GM19467 (cell line): ENCODE data around the gene CASZ1.

Experiments
- ATAC-seq: cut with Tn5 transposase; IDR thresholded peaks from one replicate; pipeline ENCODE4 v1.9.1; 2021; ENCODE audit warnings: mild to moderate bottlenecking, moderate library complexity; ENCODE audit not compliant: unreplicated experiment

Gene CASZ1, protein sequence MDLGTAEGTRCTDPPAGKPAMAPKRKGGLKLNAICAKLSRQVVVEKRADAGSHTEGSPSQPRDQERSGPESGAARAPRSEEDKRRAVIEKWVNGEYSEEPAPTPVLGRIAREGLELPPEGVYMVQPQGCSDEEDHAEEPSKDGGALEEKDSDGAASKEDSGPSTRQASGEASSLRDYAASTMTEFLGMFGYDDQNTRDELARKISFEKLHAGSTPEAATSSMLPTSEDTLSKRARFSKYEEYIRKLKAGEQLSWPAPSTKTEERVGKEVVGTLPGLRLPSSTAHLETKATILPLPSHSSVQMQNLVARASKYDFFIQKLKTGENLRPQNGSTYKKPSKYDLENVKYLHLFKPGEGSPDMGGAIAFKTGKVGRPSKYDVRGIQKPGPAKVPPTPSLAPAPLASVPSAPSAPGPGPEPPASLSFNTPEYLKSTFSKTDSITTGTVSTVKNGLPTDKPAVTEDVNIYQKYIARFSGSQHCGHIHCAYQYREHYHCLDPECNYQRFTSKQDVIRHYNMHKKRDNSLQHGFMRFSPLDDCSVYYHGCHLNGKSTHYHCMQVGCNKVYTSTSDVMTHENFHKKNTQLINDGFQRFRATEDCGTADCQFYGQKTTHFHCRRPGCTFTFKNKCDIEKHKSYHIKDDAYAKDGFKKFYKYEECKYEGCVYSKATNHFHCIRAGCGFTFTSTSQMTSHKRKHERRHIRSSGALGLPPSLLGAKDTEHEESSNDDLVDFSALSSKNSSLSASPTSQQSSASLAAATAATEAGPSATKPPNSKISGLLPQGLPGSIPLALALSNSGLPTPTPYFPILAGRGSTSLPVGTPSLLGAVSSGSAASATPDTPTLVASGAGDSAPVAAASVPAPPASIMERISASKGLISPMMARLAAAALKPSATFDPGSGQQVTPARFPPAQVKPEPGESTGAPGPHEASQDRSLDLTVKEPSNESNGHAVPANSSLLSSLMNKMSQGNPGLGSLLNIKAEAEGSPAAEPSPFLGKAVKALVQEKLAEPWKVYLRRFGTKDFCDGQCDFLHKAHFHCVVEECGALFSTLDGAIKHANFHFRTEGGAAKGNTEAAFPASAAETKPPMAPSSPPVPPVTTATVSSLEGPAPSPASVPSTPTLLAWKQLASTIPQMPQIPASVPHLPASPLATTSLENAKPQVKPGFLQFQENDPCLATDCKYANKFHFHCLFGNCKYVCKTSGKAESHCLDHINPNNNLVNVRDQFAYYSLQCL (N-terminal part only)

DNA sequence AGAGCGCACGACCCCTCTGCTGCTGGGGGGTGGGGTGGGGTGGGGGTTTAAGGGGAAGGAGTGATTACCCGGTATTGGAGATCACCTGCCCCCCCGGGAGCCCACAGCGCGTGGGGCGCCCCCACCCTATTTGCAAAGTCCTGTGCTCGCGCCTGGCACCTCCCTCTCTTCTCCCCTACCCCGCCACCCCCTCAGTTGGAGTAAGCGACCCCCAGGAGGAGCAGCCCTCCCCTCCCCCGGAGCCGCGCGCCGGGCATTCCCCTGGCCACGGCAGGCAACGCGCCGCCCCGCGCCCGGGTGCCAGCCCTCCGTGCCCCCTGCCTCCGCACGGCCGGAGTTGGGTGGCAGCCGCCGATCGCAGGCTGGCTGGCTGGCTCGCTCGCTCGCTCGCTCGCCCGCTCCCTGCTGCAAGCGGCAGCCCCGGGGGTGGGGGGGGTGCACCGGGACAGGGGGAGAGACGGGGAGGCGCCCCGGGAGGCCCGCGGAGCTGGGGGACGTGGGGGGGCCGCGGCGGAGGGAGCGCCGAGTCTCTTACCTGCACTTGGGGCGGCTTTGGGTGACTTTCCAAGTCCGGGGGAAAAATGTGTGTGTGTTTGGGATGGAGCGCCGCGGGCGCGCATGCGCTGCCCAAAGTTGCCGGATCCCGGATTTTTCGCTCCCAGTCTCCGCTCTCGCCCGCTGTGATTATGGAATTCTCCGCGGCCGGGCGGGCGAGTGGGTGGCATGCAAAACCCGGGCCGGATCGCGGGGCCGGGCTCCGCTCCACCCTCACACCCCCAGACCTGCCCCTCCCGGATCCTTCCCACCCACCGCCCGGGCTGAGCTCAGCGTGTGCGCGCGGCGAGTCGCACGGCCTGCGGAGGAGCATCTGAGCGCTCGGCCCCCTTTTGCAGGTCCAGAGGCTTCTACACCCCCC is at the start of gene CASZ1:
Gene CASZ1 (minus strand): TSS at position 618 of the 916 bp plus-strand sequence. CDS start 102,757 bp downstream, outside the sequence.
- no peak for ATAC-seq

DNA sequence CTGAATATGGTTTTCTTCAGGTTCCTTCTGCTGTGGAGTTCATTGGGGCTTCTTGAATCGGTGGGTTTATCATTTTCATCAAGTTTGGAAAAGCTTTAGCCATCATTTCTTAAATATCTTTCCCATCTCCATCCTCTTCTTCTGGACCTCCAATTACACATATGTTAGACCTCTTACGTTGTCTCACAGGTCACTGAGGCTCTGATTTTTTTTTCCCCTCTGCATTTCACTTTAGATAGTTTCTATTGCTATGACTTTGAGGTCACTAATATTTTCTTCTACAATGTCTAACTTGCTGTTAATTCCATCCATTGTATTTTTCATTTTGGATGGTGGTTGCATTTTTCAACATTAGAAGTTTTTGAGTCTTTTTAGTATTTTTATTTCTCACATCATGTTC is 47.3 kb upstream of the CASZ1 start:
- ATAC-seq = no peak

DNA sequence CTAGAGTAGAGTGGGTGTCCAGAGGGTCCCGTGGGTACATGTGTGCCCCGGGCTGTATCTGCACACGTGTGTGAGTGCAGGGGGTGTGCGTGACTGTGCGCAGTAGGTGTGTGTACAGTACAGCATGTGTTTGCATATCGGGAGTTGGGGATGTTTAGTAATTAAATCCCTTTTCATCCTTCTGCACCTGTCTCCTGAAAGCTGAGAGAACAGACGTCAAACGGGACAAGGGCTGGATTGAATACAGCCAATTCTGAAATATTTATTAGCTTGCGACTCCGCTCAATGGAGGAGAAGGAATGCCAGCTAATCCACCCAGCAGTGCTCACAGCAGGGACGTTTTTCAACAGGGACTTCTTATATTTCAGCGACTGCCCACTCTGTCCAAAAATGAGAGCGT is 44.7 kb upstream of the CASZ1 start:
- no peak for ATAC-seq

DNA sequence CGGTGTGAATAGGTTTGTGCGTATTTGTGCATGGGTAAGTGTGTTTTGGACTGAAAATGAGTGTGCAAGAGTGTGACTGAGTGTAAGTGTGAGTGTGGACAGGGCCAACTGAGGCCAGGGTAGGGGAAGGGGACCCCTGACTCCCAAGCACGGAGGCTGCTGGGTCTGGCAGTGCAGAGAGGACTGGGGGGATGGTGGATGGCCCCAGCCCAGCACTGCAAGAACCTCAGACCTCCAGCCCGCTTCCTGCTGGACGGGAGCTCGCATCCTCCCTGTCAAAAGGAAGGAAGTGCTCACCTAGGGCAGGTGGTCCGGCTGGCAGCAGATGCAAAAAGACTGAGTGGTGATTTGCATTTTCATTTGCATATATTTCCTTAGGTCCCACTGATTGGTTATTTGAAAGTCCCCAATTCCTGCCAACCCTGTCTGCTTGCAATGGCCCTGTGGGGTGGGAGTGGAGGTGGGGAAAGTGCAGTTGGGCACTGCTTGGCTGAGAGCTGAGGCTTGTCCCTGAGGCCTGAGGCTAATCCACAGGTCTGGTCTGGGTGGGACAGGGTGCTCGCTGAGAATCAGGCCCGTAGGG is 42.8 kb upstream of the CASZ1 start:
- ATAC-seq = no peak

DNA sequence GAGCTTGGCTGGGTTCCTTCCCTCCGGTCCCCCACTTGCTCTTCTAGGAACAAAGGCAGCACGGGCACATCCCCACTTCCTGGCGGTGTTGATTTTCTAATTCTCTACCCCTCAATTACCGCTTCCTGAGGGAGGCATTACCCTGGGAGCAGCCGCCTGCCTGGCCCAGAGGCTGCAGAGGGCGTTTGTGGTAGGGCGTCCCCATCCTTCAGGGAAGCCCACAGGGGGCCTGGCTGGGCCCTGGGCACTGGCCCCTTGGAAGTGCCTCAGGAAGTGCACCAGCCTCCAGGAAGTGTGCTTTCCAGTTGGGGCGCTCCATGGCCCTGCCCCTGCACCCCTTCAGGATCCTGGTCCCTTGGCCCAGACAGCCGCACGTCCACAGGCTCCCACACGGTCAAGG is 42.1 kb upstream of the CASZ1 start:
- ATAC-seq = no peak

DNA sequence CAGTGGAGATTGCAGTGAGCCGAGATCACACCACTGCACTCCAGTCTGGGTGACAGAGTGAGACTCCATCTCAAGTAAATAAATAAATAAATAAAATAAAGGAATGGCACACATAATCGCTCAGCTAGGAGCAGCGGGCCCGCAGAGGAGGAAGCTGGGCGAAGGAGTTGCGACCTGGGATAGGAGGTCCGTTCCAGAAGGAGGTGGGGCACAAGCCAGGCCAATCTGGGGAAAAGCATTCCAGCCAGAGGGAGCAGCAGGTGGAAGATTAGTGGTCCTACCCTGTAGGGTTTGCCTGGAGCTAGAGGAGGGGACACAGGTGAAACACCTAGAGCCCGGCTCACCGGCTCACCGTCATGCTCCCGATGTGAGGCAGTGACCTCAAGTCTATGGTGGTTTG is 40.3 kb upstream of the CASZ1 start:
- no peak for ATAC-seq

DNA sequence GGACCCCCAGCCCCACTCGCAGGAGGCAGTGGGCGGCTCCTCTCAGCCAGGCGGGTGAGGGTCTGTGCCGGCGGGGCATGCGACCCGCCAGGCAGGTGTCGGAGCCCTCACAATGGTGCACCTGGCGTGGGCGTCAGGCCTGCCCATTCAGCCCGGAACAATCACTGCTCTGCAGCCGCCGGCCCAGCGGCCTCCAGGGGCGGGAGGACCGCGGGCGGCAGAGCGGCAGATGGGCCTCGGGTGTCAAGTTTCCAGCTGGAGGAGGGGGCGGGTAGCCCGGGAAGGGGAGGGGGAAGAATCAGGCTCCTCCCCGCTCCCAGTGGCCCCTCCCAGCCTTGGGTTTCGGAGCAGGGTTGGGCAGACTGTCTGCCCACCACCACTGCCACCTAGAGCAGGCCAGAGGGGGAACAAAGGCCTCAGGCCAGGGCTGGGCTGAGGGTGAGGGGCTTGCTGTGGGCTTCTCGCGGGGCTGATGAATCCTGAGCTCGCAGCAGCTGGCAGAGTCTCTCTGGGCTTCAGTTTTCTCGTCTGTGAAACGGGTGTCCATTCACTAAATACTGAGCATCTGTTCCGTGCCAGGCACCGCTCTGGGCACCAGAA is 39.5 kb upstream of the CASZ1 start:
- ATAC-seq = no peak

DNA sequence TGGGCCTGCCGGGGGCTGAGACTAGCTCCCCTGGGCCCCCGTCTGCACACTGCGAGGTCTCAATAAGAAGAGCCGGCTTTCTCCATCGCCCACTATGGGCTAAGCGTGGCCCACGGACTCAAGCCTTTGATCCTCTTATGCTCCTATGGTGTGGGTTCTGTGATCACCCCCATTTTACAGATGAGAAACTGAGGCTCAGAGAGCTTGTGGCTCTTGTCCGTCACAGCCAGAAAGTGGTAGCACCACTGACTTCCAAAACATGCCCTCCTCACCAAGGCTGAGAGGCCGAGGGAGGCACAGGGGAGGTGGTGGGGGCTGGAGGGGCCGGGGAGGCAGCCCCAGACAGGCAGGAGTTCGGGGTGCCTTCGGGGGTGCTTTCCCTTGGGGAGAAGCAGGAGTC is 39.0 kb upstream of the CASZ1 start:
- ATAC-seq = no peak

DNA sequence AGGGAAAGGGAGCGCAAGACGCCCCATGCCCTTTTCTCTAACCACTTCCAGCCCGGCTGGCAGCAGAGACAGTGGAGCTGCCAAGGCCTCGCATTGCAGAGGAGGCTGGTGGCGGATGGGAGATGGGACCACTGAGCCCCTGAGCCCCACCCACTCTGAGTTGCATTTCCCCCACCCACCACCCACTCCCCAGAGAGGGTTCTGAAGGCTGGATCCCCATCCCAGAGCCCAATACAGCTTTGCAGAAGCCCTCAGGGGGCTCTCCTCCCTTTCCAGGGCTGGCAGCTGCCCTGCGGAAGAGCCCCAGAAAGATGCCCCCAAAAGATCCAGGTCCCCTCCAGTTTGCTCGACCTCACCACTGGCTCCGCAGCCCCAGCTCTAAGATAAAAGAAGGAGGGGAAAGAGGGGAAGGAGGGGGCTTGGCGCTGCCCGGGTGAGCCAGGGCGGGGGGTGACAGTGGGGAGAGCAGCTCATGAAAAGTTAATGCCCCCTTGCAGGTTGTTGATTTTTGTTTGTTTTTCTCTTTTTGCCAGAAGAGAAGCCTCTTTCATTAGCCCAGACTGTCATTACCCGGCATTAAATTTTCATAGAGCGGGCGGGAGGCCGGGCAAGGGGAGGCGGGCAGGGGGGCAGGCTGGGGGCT is 38.4 kb upstream of the CASZ1 start:
- no peak for ATAC-seq

DNA sequence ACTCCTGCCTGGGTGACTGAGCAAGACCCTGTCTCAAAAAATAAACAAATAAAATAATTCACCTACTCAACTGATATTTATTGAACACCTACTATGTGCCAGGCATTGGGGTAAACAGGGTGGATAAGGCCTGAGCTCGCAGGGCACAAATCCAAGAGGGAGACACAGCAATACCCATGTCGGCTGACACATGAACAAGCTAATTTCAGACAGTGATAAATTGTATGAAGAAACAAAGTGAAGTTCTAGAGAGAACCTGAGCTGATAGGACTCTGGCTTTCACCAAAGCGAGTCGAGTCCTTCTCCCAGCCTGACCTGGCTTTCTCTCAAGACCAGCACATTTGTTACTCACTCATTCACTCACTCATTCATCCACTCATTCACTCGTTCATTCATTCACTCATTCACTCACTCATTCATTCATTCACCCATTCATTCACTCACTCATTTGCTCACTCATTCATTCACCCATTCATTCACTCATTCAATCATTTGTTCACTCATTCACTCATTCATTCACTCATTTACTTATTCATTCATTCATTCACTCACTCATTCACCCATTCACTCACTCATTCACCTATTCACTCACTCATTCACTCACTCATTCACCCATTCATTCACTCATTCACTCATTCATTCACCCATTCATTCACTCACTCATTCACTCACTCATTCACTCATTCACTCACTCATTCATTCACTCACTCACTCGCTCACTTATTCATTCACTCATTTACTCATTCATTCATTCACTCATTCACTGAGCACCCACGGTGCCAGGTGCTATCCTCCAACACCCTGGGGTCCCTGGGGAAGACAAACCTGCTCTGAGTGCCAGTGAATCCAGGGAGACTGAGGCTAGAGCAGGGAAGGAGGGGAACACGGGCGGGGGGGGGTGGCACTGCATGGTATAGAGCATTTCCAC is 37.4 kb upstream of the CASZ1 start:
- no peak for ATAC-seq

DNA sequence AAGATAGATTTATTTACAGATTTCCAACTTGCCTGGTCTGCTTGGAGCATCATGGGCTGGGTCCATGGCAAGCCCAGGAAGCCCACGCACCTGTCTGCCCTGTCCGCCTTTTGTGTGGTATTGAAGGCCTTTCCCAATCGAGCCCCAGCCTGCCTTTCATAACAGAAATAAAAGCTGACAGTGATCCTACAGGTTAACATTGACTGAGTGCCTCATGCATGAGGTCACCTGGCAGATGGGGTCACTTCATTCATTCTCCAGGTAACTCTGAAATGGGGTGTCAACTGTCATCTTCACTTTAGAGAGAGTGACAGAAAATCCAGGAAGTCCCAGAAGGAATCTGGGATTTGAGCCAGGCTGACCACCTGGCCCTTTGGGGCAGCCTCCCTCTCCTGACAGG is 36.3 kb upstream of the CASZ1 start:
- no peak for ATAC-seq

DNA sequence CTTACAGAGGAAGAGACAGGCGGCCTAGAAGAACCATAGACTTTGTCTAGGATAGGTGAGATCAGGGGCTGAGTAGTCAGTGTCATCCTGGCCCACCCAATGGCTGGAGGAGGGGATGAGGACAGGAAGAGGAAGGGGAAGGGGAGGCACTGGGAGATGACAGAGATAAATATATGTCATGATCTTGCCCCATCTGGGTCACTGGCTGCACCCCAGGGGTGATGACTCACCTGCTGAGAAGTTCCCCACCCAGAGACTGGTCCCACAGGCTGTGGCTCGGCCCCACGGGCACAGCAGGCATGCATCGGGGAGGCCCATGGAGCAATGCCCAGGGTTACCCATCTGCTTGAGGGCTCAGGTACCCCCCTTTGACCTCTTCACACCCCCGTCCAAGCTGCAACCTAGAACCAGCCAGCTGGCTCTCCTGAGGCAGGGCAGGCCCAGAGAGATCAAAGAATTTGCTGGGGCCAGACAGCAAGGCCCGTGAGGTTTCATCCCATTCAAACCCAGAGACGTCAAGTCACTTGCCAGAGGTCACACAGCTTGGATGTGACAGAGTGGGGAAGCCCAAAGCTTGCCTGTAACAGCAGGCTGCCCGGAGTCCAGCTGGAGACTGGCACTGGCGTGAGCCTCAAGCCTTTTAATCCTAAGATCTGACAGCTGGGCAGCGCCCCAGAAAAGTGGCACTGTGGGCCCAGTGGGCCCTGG is 34.7 kb upstream of the CASZ1 start:
- ATAC-seq = no peak

DNA sequence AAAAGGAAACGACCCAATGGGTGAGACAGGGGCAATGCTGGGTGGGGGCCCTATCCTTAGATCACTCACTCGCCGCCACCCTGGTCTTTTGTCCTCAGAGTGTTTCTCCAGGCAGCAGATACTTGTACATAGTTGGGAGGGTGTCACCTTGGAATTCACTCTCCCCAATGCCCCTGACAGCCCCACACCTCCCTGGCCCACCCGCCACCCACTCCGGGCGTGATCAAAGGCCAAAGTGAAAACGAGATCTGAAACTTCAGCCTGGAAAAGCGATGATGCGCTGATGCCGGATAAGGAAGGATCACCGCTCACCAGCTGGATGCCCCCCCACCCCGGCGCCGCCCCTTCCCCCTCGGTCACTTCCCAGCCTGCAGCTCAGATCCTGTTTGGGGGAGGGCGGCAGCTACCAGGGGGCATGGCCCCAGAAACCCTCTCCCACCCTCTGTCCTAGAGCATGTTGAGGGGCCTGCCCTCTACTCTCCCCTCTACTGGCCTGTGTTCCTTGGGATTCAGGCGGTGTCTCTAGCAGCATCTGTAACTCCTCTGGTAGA is 33.6 kb upstream of the CASZ1 start:
- no peak for ATAC-seq

DNA sequence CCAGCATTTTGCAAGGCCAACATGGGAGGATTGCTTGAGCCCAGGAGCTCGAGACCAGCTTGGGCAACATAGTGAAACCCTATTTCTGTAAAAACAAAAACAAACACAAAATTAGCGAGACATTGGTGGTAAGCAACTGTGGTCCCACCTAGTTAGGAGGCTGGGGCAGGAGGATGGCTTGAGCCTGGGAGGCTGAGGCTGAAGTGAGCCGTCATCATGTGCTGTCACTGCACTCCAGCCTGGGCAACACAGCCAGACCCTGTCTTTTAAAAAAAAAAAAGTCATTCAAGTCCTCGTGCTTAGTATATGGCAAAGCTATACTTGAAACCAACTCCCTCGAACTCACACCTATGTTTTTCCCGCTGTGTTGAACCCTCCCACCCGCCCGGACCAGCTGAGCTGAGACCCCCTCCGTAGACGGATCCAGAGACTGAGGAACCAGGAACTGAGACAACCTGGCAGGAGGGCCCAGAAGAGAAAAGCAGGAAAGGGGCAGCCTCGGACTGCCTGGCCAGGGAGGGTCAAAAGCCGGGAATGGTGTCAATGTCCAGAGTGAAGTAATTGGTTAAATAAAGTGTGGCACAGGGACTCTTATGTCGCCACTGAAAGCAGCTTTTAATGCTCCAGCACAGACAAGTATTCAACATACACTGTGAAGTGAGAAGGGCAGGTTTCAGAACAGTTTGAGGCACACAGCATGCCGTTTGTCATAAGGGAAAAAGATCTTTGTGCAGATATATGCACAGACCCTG is 32.8 kb upstream of the CASZ1 start:
- ATAC-seq = no peak

DNA sequence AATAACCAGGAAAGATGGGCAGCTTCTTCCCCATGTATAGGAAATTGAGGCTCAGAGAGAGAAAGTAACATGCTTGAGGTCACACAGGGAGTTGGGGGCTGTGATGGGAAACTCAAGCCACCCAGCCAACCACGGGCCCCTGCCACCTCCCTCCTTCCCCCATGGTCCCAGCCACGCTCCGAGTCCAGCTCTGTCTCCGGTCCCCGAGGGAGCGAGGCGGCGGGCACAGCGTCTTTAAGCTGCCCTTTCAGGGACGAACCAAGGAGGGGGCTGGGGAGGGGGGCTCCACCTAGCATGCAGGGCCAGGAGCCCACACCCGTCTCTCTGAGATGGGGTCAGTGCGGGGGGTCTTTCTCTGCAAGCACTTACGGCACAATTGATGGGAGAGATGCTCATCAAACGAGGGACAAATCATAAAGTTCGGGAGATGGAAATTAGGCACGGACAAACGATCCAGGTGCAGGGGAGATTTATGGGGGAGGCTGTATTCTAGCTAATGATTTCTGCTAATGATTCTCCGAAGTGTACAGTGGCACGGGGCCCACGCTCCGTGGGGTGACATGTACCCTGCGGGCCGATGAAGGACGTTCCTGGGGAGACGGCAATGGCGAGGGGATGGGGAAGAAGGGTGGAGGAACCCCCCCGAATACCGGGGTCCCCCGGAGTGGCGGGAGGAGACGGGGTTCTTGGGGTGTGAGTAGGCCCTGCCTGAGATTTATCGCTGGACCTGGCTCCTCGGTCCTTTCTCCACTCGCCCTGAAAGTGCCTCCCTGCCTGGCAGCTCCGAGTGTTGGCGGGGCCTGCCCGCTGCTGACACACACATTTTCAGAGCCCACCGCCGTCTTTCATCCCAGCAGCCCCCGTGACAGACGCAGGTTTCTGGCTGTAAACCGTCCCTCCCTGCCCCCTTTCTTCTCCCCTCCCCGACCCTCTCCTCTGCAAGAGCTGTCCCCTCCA is 31.2 kb upstream of the CASZ1 start:
- ATAC-seq = no peak
